HepG2 (cell line): Measurements from ENCODE around the gene MBLAC1. TPM values are rescaled to one million over a fixed set of nuclear protein-coding genes. Genes with fewer than 3 reads are reported as not detected.
A peak's percentile ranks its signal among the peaks of the same experiment; 100 is the strongest.

Experiments used
- ATF7-NPFF ChIP-seq: sonication (generic); formaldehyde crosslinking; IDR thresholded peaks from 2 replicates; pipeline ENCODE4 v1.8.1; 2023; ENCODE audit warnings: mild to moderate bottlenecking, low read depth, missing genetic modification reagents, moderate library complexity
- CHCHD3 ChIP-seq: sonication (generic); formaldehyde crosslinking; IDR thresholded peaks from 2 replicates; pipeline ENCODE4 v1.8.0; 2022; ENCODE audit warnings: mild to moderate bottlenecking, missing genetic modification reagents, moderate library complexity
- CHD2 ChIP-seq: IDR thresholded peaks from 2 replicates; pipeline ENCODE4 v1.6.1; 2011; ENCODE audit warnings: low read depth, low read length, improper control_type of control experiment
- CREB3 ChIP-seq: sonication (generic); formaldehyde crosslinking; IDR thresholded peaks from 2 replicates; pipeline ENCODE4 v1.5.0; 2020; ENCODE audit warnings: missing genetic modification reagents
- FOXC1 ChIP-seq: sonication (generic); formaldehyde crosslinking; IDR thresholded peaks from 2 replicates; pipeline ENCODE4 v1.8.0; 2022; ENCODE audit warnings: mild to moderate bottlenecking, missing genetic modification reagents, borderline replicate concordance
- FOXM1 ChIP-seq: sonication (generic); formaldehyde crosslinking; IDR thresholded peaks from 2 replicates; pipeline ENCODE4 v1.5.0; 2020; ENCODE audit warnings: missing genetic modification reagents
- GATA4 ChIP-seq: sonication (generic); IDR thresholded peaks from 2 replicates; pipeline ENCODE4 v1.6.1; 2016; ENCODE audit warnings: antibody characterized with exemption, low read depth, borderline replicate concordance
- HES4 ChIP-seq: sonication (generic); formaldehyde crosslinking; IDR thresholded peaks from 2 replicates; pipeline ENCODE4 v1.9.0; 2021; ENCODE audit warnings: mild to moderate bottlenecking, missing genetic modification reagents, borderline replicate concordance
- KLF13 ChIP-seq: sonication (generic); formaldehyde crosslinking; IDR thresholded peaks from 2 replicates; pipeline ENCODE4 v1.4.0; 2020; ENCODE audit warnings: mild to moderate bottlenecking, missing genetic modification reagents
- MLLT10 ChIP-seq: sonication (generic); formaldehyde crosslinking; IDR thresholded peaks from 2 replicates; pipeline ENCODE4 v1.4.0; 2020; ENCODE audit warnings: missing genetic modification reagents
- MTA1 ChIP-seq: sonication (generic); formaldehyde crosslinking; IDR thresholded peaks from 2 replicates; pipeline ENCODE4 v1.4.0; 2020; ENCODE audit warnings: missing genetic modification reagents, mild to moderate bottlenecking, borderline replicate concordance
- MTERF4 ChIP-seq: sonication (generic); formaldehyde crosslinking; IDR thresholded peaks from 2 replicates; pipeline ENCODE4 v1.8.0; 2023; ENCODE audit warnings: mild to moderate bottlenecking, missing genetic modification reagents
- MTF1 ChIP-seq: sonication (generic); formaldehyde crosslinking; IDR thresholded peaks from 2 replicates; pipeline ENCODE4 v1.5.0; 2020; ENCODE audit warnings: missing genetic modification reagents
- NFE2L2 ChIP-seq: fragments of 150-350 bp; IDR thresholded peaks from 2 replicates; pipeline ENCODE4 v1.6.1; 2014; ENCODE audit warnings: low read length
- RARA ChIP-seq: IDR thresholded peaks from 2 replicates; pipeline ENCODE4 v1.6.1; 2016; ENCODE audit warnings: missing genetic modification reagents, missing compliant biosample characterization
- SMARCE1 ChIP-seq: fragments of 450-650 bp; IDR thresholded peaks from 2 replicates; pipeline ENCODE4 v1.6.1; 2017; ENCODE audit warnings: borderline replicate concordance
- ZBTB49 ChIP-seq: sonication (generic); formaldehyde crosslinking; IDR thresholded peaks from 2 replicates; pipeline ENCODE4 v1.4.0; 2020; ENCODE audit warnings: missing genetic modification reagents, borderline replicate concordance
- ZBTB7B ChIP-seq: sonication (generic); formaldehyde crosslinking; IDR thresholded peaks from 2 replicates; pipeline ENCODE4 v1.4.0; 2020; ENCODE audit warnings: missing genetic modification reagents
- ZFP90 ChIP-seq: sonication (generic); formaldehyde crosslinking; IDR thresholded peaks from 2 replicates; pipeline ENCODE4 v1.8.0; 2022; ENCODE audit warnings: missing genetic modification reagents, mild to moderate bottlenecking, inconsistent platforms, borderline replicate concordance
- ZNF101 ChIP-seq: sonication (generic); formaldehyde crosslinking; IDR thresholded peaks from 2 replicates; pipeline ENCODE4 v1.4.0; 2020; ENCODE audit warnings: mild to moderate bottlenecking, low read depth, missing genetic modification reagents, borderline replicate concordance
- ZNF569 ChIP-seq: sonication (generic); formaldehyde crosslinking; IDR thresholded peaks from 2 replicates; pipeline ENCODE4 v1.5.0; 2020; ENCODE audit warnings: mild to moderate bottlenecking, missing genetic modification reagents, moderate library complexity, borderline replicate concordance
- ZNF629 ChIP-seq: sonication (generic); formaldehyde crosslinking; conservative IDR thresholded peaks from 2 replicates; pipeline ENCODE4 v1.5.0; 2020; ENCODE audit warnings: missing genetic modification reagents
- ZNF772 ChIP-seq: sonication (generic); formaldehyde crosslinking; IDR thresholded peaks from 2 replicates; pipeline ENCODE4 v1.5.0; 2020; ENCODE audit warnings: mild to moderate bottlenecking, missing genetic modification reagents
- ZUFSP ChIP-seq: sonication (generic); formaldehyde crosslinking; IDR thresholded peaks from 2 replicates; pipeline ENCODE4 v1.9.0; 2021; ENCODE audit warnings: missing genetic modification reagents, mild to moderate bottlenecking, borderline replicate concordance
- polyA plus RNA-seq, 8 experiments: library from polyadenylated mRNA; depleted of rRNA in 3 of 8; stranded (reverse) in 7 of 8; unstranded in 1 of 8; fragments of >200 nt; fragmentation: Illumina TruSeq in 4 of 8; extraction: Trizol in 4 of 8; gene quantifications; 2 replicates each; pipeline versions ENCODE4 v1.2.1 to v1.2.3, GENCODE V29; 2011 to 2016; ENCODE audit warnings: low read depth in 4 of 8, missing spikeins in 1 of 8, mixed read lengths in 1 of 8; ENCODE audit not compliant: insufficient read depth in 1 of 8
- total RNA-seq, 5 experiments: library from RNA; depleted of rRNA; stranded (reverse); fragments of >200 nt; fragmentation: Illumina TruSeq; extraction: Trizol; gene quantifications; 2 replicates each; pipeline ENCODE4 v1.2.3, GENCODE V29; 2016; ENCODE audit warnings: low read depth in 1 of 5

The MBLAC1 gene
- total and polyA plus RNA-seq, 2 of the 13 experiments (the other 11 are each of a cell fraction or from before 2014, with no cell fraction given): 0.79 to 2.1 TPM

- TF ChIP-seq ZBTB49 (CRISPR knock-in tag): no peak
- TF ChIP-seq MTERF4 (CRISPR knock-in tag): no peak
- no peak for TF ChIP-seq ZUFSP
- TF ChIP-seq ZNF629: no peak
- TF ChIP-seq SMARCE1: no peak
- TF ChIP-seq GATA4: no peak
- no peak for TF ChIP-seq FOXC1 (CRISPR knock-in tag)
- no peak for TF ChIP-seq MTF1
- TF ChIP-seq HES4 (CRISPR knock-in tag): 0 out of 2 replicates have a peak, but pooled peaks have one; percentile 31
- no peak for TF ChIP-seq KLF13 (CRISPR knock-in tag)
- TF ChIP-seq MTA1 (CRISPR knock-in tag): no peak
- TF ChIP-seq ZNF101: no peak
- no peak for TF ChIP-seq FOXM1 (CRISPR knock-in tag)
- 0 out of 2 replicates have a peak, but pooled peaks have one; percentile 66 for TF ChIP-seq CHCHD3 (CRISPR knock-in tag)
- no peak for TF ChIP-seq ZNF569 (CRISPR knock-in tag)
- TF ChIP-seq NFE2L2: no peak
- TF ChIP-seq CREB3 (CRISPR knock-in tag): no peak
- peak; percentile 70; the same call in 1 of the 2 replicates for TF ChIP-seq ATF7-NPFF (CRISPR knock-in tag)
- no peak for TF ChIP-seq CHD2
- TF ChIP-seq RARA: no peak
- no peak; the same call in 1 of the 2 replicates for TF ChIP-seq ZFP90 (CRISPR knock-in tag)
- no peak for TF ChIP-seq ZNF772
- no peak for TF ChIP-seq MLLT10 (CRISPR knock-in tag)
- TF ChIP-seq ZBTB7B (CRISPR knock-in tag): no peak
Observed at GRCh38 chr7:100177045-100178001, 50.6 kb downstream of the MBLAC1 start, which contains the start of the genes GPC2 and STAG3 (continued).
